ENCODE data around the gene MYO1D.

MYO1D gene

DNA sequence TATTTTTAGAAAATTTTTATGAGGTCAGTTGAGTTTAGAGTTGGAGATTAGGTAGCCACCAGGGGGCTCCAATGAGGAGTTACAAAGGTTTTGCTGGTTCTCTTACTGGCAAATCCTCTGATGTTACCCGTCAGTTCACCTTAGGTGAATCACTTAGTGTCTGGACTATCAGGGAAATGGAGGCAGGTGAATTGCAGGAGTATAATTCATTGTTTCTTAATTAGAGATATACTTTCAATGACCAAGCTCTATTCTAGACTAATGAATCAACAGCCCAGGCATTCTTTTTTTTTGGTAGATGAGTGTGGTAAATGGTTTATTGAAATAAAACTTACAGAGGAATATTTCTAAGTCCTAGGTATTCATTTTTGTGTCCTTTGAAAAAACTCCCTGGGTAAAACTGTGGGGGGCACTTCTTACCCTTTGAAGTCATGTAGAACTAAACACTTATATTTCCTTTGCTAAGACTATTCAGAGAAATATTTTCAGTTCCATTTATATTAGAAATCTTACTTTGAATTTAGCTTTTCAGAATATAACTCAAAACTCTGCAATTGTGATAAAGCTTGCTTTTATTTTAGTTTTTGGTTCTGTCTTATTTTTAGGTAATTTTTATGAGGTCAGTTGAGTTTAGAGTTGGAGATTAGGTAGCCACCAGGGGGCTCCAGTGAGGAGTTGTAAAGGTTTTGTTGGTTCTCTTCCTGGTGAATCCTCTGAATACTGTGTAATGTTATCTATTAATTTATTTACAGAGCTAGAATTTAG, 414.9 kb downstream of the MYO1D start:
- CTCF ChIA-PET, result interaction anchor here (0.6 to 11.1 kb wide), 42 partner anchors 11 to 549 kb away, joined by 3 to 247 read pairs (median 5); partner anchors contain the start of genes CDK5R1 and PSMD11
- no peak for DNase-seq (ENCODE audit: low read depth, low spot score)
- TF ChIP-seq, protein P1, sequence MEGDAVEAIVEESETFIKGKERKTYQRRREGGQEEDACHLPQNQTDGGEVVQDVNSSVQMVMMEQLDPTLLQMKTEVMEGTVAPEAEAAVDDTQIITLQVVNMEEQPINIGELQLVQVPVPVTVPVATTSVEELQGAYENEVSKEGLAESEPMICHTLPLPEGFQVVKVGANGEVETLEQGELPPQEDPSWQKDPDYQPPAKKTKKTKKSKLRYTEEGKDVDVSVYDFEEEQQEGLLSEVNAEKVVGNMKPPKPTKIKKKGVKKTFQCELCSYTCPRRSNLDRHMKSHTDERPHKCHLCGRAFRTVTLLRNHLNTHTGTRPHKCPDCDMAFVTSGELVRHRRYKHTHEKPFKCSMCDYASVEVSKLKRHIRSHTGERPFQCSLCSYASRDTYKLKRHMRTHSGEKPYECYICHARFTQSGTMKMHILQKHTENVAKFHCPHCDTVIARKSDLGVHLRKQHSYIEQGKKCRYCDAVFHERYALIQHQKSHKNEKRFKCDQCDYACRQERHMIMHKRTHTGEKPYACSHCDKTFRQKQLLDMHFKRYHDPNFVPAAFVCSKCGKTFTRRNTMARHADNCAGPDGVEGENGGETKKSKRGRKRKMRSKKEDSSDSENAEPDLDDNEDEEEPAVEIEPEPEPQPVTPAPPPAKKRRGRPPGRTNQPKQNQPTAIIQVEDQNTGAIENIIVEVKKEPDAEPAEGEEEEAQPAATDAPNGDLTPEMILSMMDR (IDR thresholded peaks at IDR 0.05; ENCODE audit: insufficient read depth, low read length, missing control alignments), result peak; percentile 29
- no peak overlapping the region for H3K4me3 ChIP-seq (ENCODE audit: low read depth, low read length)
- POLR2A ChIA-PET, result no interaction called here

- CTCF ChIA-PET, result interaction anchor here (0.7 to 11.1 kb wide), 29 partner anchors 11 to 322 kb away, joined by 3 to 247 read pairs (median 7); partner anchors contain the start of genes CDK5R1 and PSMD11
- POLR2A ChIA-PET, result no interaction called here
- no peak overlapping the region for H3K4me3 ChIP-seq (ENCODE audit: low read depth, low read length)
- TF ChIP-seq, protein P1 (IDR thresholded peaks at IDR 0.05; ENCODE audit: insufficient read depth, low read length, missing control alignments), result no peak
- no peak for DNase-seq (ENCODE audit: low read depth, low spot score)
Observed at GRCh38 chr17:32461498-32461852, 415.4 kb downstream of the MYO1D start.

GRCh38 chr17:32460054-32460453, 416.9 kb downstream of the MYO1D start:
- POLR2A ChIA-PET, result no interaction called here
- DNase-seq (ENCODE audit: low read depth, low spot score), result no peak
- CTCF ChIA-PET, result interaction anchor here (7.3 to 11.1 kb wide), 4 partner anchors 12 to 290 kb away, joined by 117 to 247 read pairs (median 160); partner anchors contain the start of genes CDK5R1 and PSMD11
- TF ChIP-seq, protein P1 (IDR thresholded peaks at IDR 0.05; ENCODE audit: insufficient read depth, low read length, missing control alignments), result no peak
- H3K4me3 ChIP-seq (ENCODE audit: low read depth, low read length), result no peak overlapping the region

GRCh38 chr17:32458371-32458770, 418.6 kb downstream of the MYO1D start:
- DNase-seq (ENCODE audit: low read depth, low spot score), result no peak
- ChIA-PET POLR2A (no interaction called here), CTCF (interaction anchor here (0.6 to 11.1 kb wide), 4 partner anchors 11 to 296 kb away, joined by 3 to 247 read pairs (median 82); partner anchors contain the start of gene PSMD11)
- TF ChIP-seq, protein P1 (IDR thresholded peaks at IDR 0.05; ENCODE audit: insufficient read depth, low read length, missing control alignments), result no peak
- H3K4me3 ChIP-seq (ENCODE audit: low read depth, low read length), result no peak overlapping the region

DNA sequence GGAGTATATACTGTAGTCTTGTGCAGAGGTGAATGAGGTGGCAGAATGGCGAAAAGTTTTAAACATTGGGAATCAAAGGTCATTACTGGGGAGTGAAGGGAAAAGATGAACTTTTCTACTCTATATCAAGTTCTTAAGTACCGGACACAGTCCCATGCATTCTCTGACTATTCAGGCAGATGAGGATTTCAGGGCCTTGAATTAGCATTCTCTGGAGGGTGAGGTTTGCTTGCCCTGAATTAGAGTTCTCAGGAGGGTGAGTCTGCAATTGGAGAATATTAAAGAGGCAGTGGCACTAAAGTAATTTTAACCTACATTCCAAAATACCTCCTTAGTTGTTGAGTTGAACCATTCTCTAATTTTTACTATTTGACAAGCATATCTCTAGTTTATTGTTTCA, 423.6 kb downstream of the MYO1D start:
- no peak for DNase-seq (ENCODE audit: low read depth, low spot score)
- no peak overlapping the region for H3K4me3 ChIP-seq (ENCODE audit: low read depth, low read length)
- ChIA-PET POLR2A (no interaction called here), CTCF (interaction anchor here (1.3 to 14.4 kb wide), 3 partner anchors 8 to 302 kb away, joined by 4 to 247 read pairs (median 17); partner anchors contain the start of gene PSMD11)
- TF ChIP-seq, protein P1 (IDR thresholded peaks at IDR 0.05; ENCODE audit: insufficient read depth, low read length, missing control alignments), result no peak

DNA sequence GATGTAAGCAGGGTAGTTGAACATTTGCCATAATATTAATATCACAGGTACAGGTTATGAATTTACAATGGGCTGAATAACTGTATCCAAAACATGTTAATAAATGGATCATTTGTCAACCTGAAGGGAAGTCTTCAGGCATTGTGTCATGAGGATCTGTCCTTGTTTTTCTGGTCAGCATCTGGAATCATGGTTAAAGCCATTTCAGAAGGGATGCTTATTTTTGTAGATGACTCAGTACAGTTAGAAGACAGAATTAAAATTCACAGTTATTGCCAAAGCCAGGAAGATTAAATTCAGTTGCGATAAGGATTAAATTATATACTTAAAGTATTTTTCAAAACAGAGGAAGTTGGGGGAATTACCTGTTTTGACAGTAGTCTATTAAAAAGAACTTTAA, 424.6 kb downstream of the MYO1D start:
- POLR2A ChIA-PET, result no interaction called here
- no peak overlapping the region for H3K4me3 ChIP-seq (ENCODE audit: low read depth, low read length)
- CTCF ChIA-PET, result interaction anchor here (2.6 to 14.4 kb wide), 2 partner anchors 8 to 9 kb away, joined by 17 to 247 read pairs; partner anchors contain the start of gene PSMD11
- TF ChIP-seq, protein P1 (IDR thresholded peaks at IDR 0.05; ENCODE audit: insufficient read depth, low read length, missing control alignments), result no peak
- DNase-seq (ENCODE audit: low read depth, low spot score), result no peak

Measured in AG04449 (cell line).